ENCODE results near the gene KRTAP10-12. TPM values are rescaled to one million over a fixed set of nuclear protein-coding genes. Genes with fewer than 3 reads are reported as not detected.

The KRTAP10-12 gene
- total RNA-seq, 4 donors from 2014 or later = not detected

DNA sequence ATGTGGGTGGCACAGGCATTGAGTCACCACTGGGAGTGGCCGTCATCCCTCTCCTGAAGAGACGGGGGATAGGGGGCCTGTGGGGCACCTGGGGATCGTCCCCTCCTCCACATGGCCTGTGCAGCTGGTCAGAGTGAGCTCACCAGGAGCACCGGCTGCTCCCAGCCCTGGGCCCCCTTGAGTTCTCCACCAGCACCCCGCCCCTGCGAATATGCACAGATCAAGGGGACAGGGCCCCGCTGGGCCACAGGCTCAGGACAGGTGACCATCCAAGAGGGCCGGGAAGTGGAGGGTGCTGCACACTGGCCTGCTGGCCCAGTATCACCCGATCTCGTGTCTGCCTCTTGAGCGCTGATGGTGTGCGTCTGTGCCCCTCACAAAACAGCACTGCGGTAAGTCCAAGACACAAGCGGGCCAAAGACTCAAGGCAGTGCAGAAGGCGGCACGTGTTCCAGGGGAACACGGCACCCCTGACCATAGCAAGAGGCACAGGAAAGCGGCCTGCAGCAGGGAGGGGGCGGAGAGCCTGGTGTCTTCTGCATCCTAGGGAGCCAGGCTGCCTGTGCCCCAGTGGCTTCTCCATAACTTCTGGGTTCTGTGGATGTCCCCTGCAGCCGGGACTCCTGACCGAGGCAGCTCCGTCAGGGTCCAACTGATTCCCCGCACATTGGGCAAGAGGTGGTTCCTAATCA lies 32.5 kb downstream of the KRTAP10-12 start:
- 100% methylated on average over 2 of the region's 23 CpGs for WGBS
- no peaks in the 10 kb centered on the region for H3K36me3 ChIP-seq
- intact Hi-C loops (cut with DNase I) = no loop called here
- H3K27ac ChIP-seq (replicated peaks in 1 of 4) = no peak overlapping the region
- H3K9me3 ChIP-seq = no peaks in the 10 kb centered on the region
- H3K4me3 ChIP-seq = no peak overlapping the region
- no peak for DNase-seq (ENCODE audit: extremely low spot score)
- H3K4me1 ChIP-seq = no peaks in the 10 kb centered on the region
- TF ChIP-seq POLR2A (IDR thresholded peaks at IDR 0.05; ENCODE audit: low read depth) = no peak
- TF ChIP-seq, protein P1, sequence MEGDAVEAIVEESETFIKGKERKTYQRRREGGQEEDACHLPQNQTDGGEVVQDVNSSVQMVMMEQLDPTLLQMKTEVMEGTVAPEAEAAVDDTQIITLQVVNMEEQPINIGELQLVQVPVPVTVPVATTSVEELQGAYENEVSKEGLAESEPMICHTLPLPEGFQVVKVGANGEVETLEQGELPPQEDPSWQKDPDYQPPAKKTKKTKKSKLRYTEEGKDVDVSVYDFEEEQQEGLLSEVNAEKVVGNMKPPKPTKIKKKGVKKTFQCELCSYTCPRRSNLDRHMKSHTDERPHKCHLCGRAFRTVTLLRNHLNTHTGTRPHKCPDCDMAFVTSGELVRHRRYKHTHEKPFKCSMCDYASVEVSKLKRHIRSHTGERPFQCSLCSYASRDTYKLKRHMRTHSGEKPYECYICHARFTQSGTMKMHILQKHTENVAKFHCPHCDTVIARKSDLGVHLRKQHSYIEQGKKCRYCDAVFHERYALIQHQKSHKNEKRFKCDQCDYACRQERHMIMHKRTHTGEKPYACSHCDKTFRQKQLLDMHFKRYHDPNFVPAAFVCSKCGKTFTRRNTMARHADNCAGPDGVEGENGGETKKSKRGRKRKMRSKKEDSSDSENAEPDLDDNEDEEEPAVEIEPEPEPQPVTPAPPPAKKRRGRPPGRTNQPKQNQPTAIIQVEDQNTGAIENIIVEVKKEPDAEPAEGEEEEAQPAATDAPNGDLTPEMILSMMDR (IDR thresholded peaks at IDR 0.05) = no peak
- TF ChIP-seq EP300 (IDR thresholded peaks at IDR 0.05) = no peak
- no peak for TF ChIP-seq POLR2AphosphoS5 (IDR thresholded peaks at IDR 0.05)
- H3K27me3 ChIP-seq = peaks cover 0 to 63% (median under 1%) of the 10 kb centered on the region in 4 donors

DNA sequence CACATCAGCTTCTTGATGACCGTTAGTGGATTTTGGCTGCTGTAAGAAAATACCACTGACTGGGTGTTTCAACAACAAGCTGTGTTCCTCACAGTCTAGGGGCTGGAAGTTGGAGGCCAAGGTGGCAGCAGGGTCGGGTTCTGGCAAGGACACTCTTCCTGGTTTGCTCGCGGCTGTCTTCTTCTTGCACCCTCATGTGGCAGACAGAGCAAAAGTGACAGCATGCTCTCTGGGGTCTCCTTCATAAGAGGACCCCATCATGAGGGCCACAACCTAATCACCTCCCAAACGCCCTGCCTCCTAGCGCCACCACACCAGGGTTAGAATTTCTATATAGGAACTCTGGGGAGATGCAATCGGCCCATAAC lies 33.0 kb downstream of the KRTAP10-12 start:
- intact Hi-C loops (cut with DNase I) = no loop called here
- TF ChIP-seq EP300 (IDR thresholded peaks at IDR 0.05) = no peak
- Histone ChIP-seq H3K27ac (replicated peaks in 1 of 4) (no peak overlapping the region), H3K4me1 (no peaks in the 10 kb centered on the region), H3K9me3 (no peaks in the 10 kb centered on the region), H3K36me3 (no peaks in the 10 kb centered on the region), H3K4me3 (no peak overlapping the region), H3K27me3 (peaks cover 0 to 63% (median 0%) of the 10 kb centered on the region in 4 donors)
- DNase-seq (ENCODE audit: extremely low spot score) = no peak
- WGBS = 94% methylated on average over 3 of the region's 7 CpGs

DNA sequence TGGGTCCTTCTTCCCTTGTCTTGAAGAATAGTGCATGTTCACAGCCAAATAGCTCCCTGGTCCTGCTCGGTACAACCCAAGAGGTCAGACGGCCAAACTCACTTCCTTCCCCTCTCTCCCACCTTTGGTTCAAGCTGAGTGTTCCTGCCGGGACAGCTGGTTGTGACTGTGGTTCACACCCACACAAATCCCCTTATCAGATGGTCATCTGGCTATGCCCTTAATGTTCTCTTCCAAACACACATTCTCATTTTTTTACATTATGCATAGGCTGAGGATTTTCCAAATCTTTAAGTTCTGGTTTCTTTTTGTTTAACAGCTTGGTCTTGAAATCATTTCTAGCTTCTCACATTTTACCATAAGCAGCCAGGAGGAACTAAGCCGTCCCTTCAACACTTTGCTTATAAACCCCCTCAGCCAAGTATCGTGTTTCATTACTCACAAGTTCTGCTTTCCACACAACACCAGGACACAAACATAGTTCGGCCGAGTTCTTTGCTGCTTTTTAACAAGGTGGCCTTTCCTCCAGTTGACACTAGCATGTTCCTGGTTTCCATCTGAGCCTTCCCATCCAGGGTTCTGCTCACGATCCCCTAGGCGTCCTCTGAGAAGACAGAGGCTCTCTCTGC lies 34.1 kb downstream of the KRTAP10-12 start:
- no peaks in the 10 kb centered on the region for H3K4me1 ChIP-seq
- TF ChIP-seq POLR2AphosphoS5 (IDR thresholded peaks at IDR 0.05) = no peak
- TF ChIP-seq POLR2A (IDR thresholded peaks at IDR 0.05; ENCODE audit: low read depth) = no peak
- TF ChIP-seq, protein P1 (IDR thresholded peaks at IDR 0.05) = no peak
- no peak for TF ChIP-seq EP300 (IDR thresholded peaks at IDR 0.05)
- H3K27me3 ChIP-seq = peaks cover 0 to 62% (median 0%) of the 10 kb centered on the region in 4 donors
- 66% methylated on average over 9 of the region's 9 CpGs for WGBS
- H3K4me3 ChIP-seq = no peak overlapping the region
- intact Hi-C loops (cut with DNase I) = no loop called here
- H3K36me3 ChIP-seq = no peaks in the 10 kb centered on the region
- H3K27ac ChIP-seq (replicated peaks in 1 of 4) = no peak overlapping the region
- H3K9me3 ChIP-seq = peaks cover 0 to 6% (median 0%) of the 10 kb centered on the region in 4 donors
- DNase-seq (ENCODE audit: extremely low spot score) = no peak

DNA sequence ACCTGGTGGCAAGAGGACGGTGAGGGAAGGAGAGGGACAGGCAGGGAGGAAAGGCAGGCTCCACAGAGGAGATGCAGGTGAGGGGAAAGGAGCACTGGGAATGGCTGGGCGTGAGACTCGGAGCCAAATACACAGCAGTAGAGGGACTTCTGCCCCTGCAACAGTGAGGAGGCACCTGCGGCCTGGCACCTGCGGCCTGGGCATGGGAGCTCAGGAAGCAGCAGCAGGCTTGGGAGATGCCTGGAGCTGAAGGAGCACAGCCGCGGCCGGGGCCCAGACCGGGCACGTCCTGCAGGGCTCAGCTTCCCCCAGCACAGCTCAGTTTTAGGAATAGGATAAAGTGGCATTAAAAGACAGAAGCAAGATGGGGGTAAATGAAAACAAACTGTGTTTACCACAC lies 35.3 kb downstream of the KRTAP10-12 start:
- H3K9me3 ChIP-seq = peaks cover 0 to 18% (median 8%) of the 10 kb centered on the region in 4 donors
- H3K27ac ChIP-seq (replicated peaks in 1 of 4) = no peak overlapping the region
- H3K4me1 ChIP-seq = no peaks in the 10 kb centered on the region
- no peak for TF ChIP-seq POLR2A (IDR thresholded peaks at IDR 0.05; ENCODE audit: low read depth)
- TF ChIP-seq, protein P1 (IDR thresholded peaks at IDR 0.05) = no peak
- TF ChIP-seq EP300 (IDR thresholded peaks at IDR 0.05) = no peak
- no peak for TF ChIP-seq POLR2AphosphoS5 (IDR thresholded peaks at IDR 0.05)
- no peak for DNase-seq (ENCODE audit: extremely low spot score)
- no peak overlapping the region for H3K4me3 ChIP-seq
- intact Hi-C loops (cut with DNase I) = no loop called here
- H3K27me3 ChIP-seq = peaks cover 0 to 50% (median 0%) of the 10 kb centered on the region in 4 donors
- WGBS = 91% methylated on average over 10 of the region's 10 CpGs
- no peaks in the 10 kb centered on the region for H3K36me3 ChIP-seq

DNA sequence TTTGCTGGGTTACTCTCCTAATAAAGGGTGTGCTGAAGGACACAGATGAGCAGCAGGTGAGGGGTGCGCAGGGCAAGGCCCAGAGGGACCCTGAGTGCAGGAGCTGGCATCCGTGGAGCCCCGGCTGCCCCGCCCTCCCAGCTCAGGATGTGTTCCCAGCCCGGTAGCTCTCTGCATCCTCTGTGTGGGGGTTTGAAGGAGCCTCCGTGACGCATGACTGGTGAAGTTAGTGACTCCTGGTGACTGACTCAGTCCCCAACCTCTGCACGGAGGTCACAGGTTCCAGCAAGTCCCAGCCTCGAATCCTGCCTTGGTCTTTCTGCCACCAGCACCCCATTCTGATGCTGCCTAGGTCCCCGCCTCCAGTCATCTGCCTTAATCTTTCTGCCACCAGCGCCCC lies 36.0 kb downstream of the KRTAP10-12 start:
- peaks cover 0 to 43% (median 0%) of the 10 kb centered on the region in 4 donors for H3K27me3 ChIP-seq
- 96% methylated on average over 7 of the region's 11 CpGs for WGBS
- H3K9me3 ChIP-seq = peaks cover 0 to 25% (median 15%) of the 10 kb centered on the region in 4 donors
- intact Hi-C loops (cut with DNase I) = no loop called here
- H3K36me3 ChIP-seq = no peaks in the 10 kb centered on the region
- no peak overlapping the region for H3K4me3 ChIP-seq
- no peak overlapping the region for H3K27ac ChIP-seq (replicated peaks in 1 of 4)
- TF ChIP-seq POLR2A (IDR thresholded peaks at IDR 0.05; ENCODE audit: low read depth) (no peak), EP300 (IDR thresholded peaks at IDR 0.05) (no peak), POLR2AphosphoS5 (IDR thresholded peaks at IDR 0.05) (no peak)
- TF ChIP-seq, protein P1 (IDR thresholded peaks at IDR 0.05) = no peak
- no peak for DNase-seq (ENCODE audit: extremely low spot score)
- H3K4me1 ChIP-seq = no peaks in the 10 kb centered on the region
